HG03442 (cell line): ENCODE measurements around the gene CCDC138.

Source experiments
- ATAC-seq: cut with Tn5 transposase; IDR thresholded peaks from one replicate; pipeline ENCODE4 v1.9.1; 2021; ENCODE audit warnings: mild to moderate bottlenecking, moderate library complexity; ENCODE audit not compliant: unreplicated experiment

CCDC138 gene

GRCh38 chr2:108918156-108918874 lies 131.7 kb downstream of the CCDC138 start:
- ATAC-seq: no peak

- no peak for ATAC-seq
Measured at GRCh38 chr2:108918941-108919341, 132.4 kb downstream of the CCDC138 start.

- no peak for ATAC-seq
Measured at GRCh38 chr2:108919571-108920373, 133.2 kb downstream of the CCDC138 start.

GRCh38 chr2:108920686-108921085 lies 134.1 kb downstream of the CCDC138 start:
- no peak for ATAC-seq

GRCh38 chr2:108921096-108922030 lies 134.8 kb downstream of the CCDC138 start:
- no peak for ATAC-seq

- no peak for ATAC-seq
Measured at GRCh38 chr2:108922141-108922915, 135.8 kb downstream of the CCDC138 start.

GRCh38 chr2:108923019-108923700 lies 136.6 kb downstream of the CCDC138 start:
- ATAC-seq: no peak

- ATAC-seq: no peak
Measured at GRCh38 chr2:108923736-108924579, 137.4 kb downstream of the CCDC138 start.

GRCh38 chr2:108924580-108925251 lies 138.1 kb downstream of the CCDC138 start:
- ATAC-seq: no peak

GRCh38 chr2:108925286-108925685 lies 138.7 kb downstream of the CCDC138 start:
- ATAC-seq: no peak

- no peak for ATAC-seq
Measured at GRCh38 chr2:108925735-108926134, 139.2 kb downstream of the CCDC138 start.
